ENCODE measurements around the gene DCHS1. TPM values are rescaled to one million over a fixed set of nuclear protein-coding genes. Genes with fewer than 3 reads are reported as not detected.

Gene DCHS1
- total RNA-seq, 1 donor = 3.8 TPM

DNA sequence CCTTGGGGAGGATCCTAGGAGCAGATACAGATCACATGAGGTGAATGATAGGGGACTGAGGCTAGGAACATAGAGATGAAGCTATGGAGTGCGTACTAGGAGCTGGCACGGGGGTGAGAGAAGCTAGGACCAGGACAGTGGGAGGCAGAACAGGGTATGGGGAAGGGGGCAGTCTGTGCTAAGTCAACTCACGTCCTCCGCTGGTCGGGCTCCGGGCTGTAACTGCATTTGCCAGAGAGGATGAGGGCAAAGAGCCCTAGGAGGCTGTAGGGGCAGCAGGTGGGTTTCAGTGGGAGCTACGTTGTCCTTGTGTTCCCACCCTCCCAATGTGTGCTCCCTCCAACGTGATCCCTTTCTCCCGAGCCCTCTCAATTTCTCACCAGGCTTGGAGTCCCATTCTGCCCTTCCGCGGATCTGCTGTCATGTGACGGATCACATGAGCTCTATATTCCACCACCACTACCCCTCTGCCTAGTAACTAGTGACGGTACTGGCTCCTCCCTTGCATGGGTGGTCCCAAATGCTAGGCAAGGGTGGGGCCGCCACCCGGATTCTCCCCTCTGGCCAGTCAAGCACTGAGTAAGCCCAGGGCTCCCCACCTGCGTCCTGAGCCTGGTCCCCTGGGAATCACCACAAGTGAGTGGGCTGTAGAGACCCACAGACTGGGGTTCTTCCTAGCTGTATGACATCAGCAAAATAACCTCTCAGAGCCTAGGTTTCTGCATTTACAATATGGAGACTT is 36.4 kb downstream of the DCHS1 start, which contains the start of gene TPP1:
Gene TPP1, minus strand, starts transcription at position 419 of the 742 bp plus-strand sequence. Its CDS starts 22 bp downstream, at position 397.
- H3K4me3 ChIP-seq (ENCODE audit: low read length) = peak within 1 kb of the TSS; percentile 68
- peaks cover 36% of the 10 kb centered on the region for H3K4me1 ChIP-seq (ENCODE audit: insufficient read depth, low read length)
- H3K9me3 ChIP-seq (ENCODE audit: low read depth, low read length) = no peaks in the 10 kb centered on the region
- H3K27me3 ChIP-seq (ENCODE audit: insufficient read depth, low read length) = no peaks in the 10 kb centered on the region

DNA sequence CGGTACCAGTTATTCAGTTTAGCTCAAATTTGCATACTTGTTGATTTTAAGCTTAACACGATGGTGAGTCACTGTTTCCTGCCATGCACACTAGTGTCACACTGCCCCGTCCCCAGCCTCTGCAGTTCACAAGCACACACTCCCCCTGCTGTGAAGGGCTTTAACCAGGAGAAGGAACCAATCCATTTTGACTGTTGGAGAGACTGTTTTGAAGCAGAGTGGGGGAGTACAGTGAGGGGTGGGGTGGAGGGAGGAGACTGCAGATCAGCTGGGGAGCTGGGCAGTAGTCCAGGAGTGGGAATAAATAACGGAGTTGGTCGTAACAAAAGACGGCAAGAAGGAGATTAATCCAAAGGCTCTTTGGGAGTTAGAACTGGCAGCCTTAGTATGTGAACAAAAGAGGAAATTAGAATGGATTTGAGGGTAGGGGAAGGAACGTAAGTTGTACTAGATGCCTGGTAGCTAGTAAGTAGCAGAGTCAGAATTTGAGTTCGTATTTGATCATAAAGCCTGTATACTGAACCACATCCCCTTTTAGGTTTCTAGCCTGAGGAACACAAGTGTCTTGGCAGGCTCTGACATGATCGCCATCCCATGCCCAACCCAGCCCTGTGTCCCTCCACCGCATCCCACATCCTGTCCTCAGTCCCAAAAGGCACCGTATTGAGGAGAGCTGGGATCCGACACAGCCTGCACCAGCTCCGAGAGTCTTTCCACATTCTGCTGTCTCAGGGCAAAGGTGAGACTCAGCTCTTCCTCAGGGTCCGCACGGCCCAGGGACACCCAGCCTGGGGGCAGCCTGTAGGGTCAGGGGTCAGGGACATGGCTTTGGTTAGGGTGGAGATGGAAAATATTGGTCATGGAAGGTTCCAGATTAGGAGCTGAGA is 37.2 kb downstream of the DCHS1 start:
- H3K4me3 ChIP-seq (ENCODE audit: low read length) = peak overlapping the region; percentile 68
- H3K4me1 ChIP-seq (ENCODE audit: insufficient read depth, low read length) = peaks cover 37% of the 10 kb centered on the region
- no peaks in the 10 kb centered on the region for H3K27me3 ChIP-seq (ENCODE audit: insufficient read depth, low read length)
- H3K9me3 ChIP-seq (ENCODE audit: low read depth, low read length) = no peaks in the 10 kb centered on the region

- no peaks in the 10 kb centered on the region for H3K27me3 ChIP-seq (ENCODE audit: insufficient read depth, low read length)
- no peaks in the 10 kb centered on the region for H3K9me3 ChIP-seq (ENCODE audit: low read depth, low read length)
- H3K4me1 ChIP-seq (ENCODE audit: insufficient read depth, low read length) = peaks cover 48% of the 10 kb centered on the region
- H3K4me3 ChIP-seq (ENCODE audit: low read length) = peak overlapping the region; percentile 68
These were observed 38.3 kb downstream of the DCHS1 start for GRCh38 chr11:6617315-6617781.

GRCh38 chr11:6616596-6617250 is 38.9 kb downstream of the DCHS1 start:
- Histone ChIP-seq H3K9me3 (ENCODE audit: low read depth, low read length) (no peaks in the 10 kb centered on the region), H3K4me1 (ENCODE audit: insufficient read depth, low read length) (peaks cover 48% of the 10 kb centered on the region), H3K4me3 (ENCODE audit: low read length) (no peak overlapping the region), H3K27me3 (ENCODE audit: insufficient read depth, low read length) (no peaks in the 10 kb centered on the region)

GRCh38 chr11:6615882-6616585 is 39.6 kb downstream of the DCHS1 start:
- Histone ChIP-seq H3K4me3 (ENCODE audit: low read length) (no peak overlapping the region), H3K9me3 (ENCODE audit: low read depth, low read length) (no peaks in the 10 kb centered on the region), H3K4me1 (ENCODE audit: insufficient read depth, low read length) (peaks cover 52% of the 10 kb centered on the region), H3K27me3 (ENCODE audit: insufficient read depth, low read length) (no peaks in the 10 kb centered on the region)

GRCh38 chr11:6615046-6615445 is 40.6 kb downstream of the DCHS1 start:
- H3K4me3 ChIP-seq (ENCODE audit: low read length) = no peak overlapping the region
- peaks cover 50% of the 10 kb centered on the region for H3K4me1 ChIP-seq (ENCODE audit: insufficient read depth, low read length)
- no peaks in the 10 kb centered on the region for H3K9me3 ChIP-seq (ENCODE audit: low read depth, low read length)
- H3K27me3 ChIP-seq (ENCODE audit: insufficient read depth, low read length) = no peaks in the 10 kb centered on the region

DNA sequence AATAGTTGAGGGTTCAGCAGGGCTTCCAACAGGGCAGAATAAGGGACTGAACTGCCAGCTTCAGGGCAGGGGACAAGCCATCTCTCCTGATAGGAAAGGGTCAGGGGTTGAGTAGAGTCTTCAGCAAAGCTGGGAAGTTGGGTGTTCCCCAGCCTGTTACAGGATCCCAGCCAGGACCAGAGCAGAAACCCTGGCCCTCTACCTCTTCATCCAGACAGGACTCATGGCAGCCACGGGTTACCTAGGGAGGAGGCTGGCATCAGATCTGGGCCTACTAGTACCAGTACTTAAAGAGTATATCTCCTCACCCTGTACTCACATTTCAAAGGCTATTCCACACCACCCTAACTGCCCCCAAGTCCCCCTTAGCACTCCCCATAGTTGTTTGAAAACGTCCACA is 41.2 kb downstream of the DCHS1 start:
- no peaks in the 10 kb centered on the region for H3K27me3 ChIP-seq (ENCODE audit: insufficient read depth, low read length)
- no peak overlapping the region for H3K4me3 ChIP-seq (ENCODE audit: low read length)
- H3K9me3 ChIP-seq (ENCODE audit: low read depth, low read length) = no peaks in the 10 kb centered on the region
- peaks cover 44% of the 10 kb centered on the region for H3K4me1 ChIP-seq (ENCODE audit: insufficient read depth, low read length)

- Histone ChIP-seq H3K9me3 (ENCODE audit: low read depth, low read length) (no peaks in the 10 kb centered on the region), H3K4me3 (ENCODE audit: low read length) (no peak overlapping the region), H3K4me1 (ENCODE audit: insufficient read depth, low read length) (peaks cover 49% of the 10 kb centered on the region), H3K27me3 (ENCODE audit: insufficient read depth, low read length) (no peaks in the 10 kb centered on the region)
These were observed 42.1 kb downstream of the DCHS1 start for GRCh38 chr11:6613496-6613895.

GRCh38 chr11:6612213-6613041 is 43.2 kb downstream of the DCHS1 start, which contains the start of gene TAF10:
TSS of gene TAF10 (minus strand) at chr11:6612216. CDS start at chr11:6612189, 27 bp downstream.
- H3K27me3 ChIP-seq (ENCODE audit: insufficient read depth, low read length) = no peaks in the 10 kb centered on the region
- peaks cover 50% of the 10 kb centered on the region for H3K4me1 ChIP-seq (ENCODE audit: insufficient read depth, low read length)
- H3K9me3 ChIP-seq (ENCODE audit: low read depth, low read length) = no peaks in the 10 kb centered on the region
- peak within 1 kb of the TSS; percentile 60 for H3K4me3 ChIP-seq (ENCODE audit: low read length)

GRCh38 chr11:6611963-6612212 is 43.7 kb downstream of the DCHS1 start:
- Histone ChIP-seq H3K9me3 (ENCODE audit: low read depth, low read length) (no peaks in the 10 kb centered on the region), H3K27me3 (ENCODE audit: insufficient read depth, low read length) (no peaks in the 10 kb centered on the region), H3K4me3 (ENCODE audit: low read length) (peak overlapping the region; percentile 60), H3K4me1 (ENCODE audit: insufficient read depth, low read length) (peaks cover 50% of the 10 kb centered on the region)

DNA sequence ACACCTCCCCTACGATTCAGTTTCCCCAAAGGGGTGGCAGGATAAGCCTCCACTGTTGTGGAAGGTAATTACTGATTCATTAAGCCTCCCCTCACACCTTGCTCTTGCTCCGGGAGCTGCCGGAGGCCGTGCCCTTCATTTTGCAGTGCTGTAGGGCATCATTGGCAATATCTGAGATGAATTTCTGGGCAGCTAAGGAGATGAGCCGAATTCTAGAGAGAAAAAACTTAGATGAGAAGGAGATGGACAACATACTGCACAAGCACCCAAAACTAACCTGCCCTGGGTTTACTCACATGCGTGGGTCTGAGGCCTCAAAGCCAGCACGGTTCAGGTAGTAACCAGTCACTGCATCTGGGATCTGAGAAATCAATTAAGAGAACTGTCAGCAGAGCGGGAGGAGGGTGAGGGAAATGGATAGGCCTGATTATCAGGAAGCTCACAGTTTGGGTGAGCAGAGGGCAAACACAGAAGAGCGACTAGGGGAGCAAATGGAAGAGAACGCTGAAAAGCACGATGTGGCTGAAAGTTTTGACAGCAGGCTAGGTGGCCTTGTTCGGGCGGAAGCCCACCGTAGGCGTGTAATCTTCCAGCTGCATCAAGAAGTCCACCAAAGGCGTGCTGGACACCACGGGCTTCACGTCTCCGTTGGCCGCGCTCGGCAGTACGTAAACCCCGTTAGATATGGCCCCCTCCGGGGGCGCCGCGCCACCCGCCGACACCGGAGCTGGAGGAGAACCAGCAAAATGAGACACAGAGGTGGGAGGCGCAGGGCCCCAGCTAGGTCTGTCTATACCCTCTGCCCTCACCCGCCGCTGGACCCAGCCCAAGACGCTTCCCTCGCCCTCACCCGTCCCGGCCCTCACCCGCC is 44.3 kb downstream of the DCHS1 start:
- Histone ChIP-seq H3K27me3 (ENCODE audit: insufficient read depth, low read length) (no peaks in the 10 kb centered on the region), H3K4me1 (ENCODE audit: insufficient read depth, low read length) (peaks cover 53% of the 10 kb centered on the region), H3K9me3 (ENCODE audit: low read depth, low read length) (no peaks in the 10 kb centered on the region), H3K4me3 (ENCODE audit: low read length) (peak overlapping the region; percentile 60)

GRCh38 chr11:6610591-6610990 is 45.0 kb downstream of the DCHS1 start:
- H3K27me3 ChIP-seq (ENCODE audit: insufficient read depth, low read length) = no peaks in the 10 kb centered on the region
- H3K4me1 ChIP-seq (ENCODE audit: insufficient read depth, low read length) = peaks cover 60% of the 10 kb centered on the region
- H3K4me3 ChIP-seq (ENCODE audit: low read length) = no peak overlapping the region
- H3K9me3 ChIP-seq (ENCODE audit: low read depth, low read length) = no peaks in the 10 kb centered on the region

DNA sequence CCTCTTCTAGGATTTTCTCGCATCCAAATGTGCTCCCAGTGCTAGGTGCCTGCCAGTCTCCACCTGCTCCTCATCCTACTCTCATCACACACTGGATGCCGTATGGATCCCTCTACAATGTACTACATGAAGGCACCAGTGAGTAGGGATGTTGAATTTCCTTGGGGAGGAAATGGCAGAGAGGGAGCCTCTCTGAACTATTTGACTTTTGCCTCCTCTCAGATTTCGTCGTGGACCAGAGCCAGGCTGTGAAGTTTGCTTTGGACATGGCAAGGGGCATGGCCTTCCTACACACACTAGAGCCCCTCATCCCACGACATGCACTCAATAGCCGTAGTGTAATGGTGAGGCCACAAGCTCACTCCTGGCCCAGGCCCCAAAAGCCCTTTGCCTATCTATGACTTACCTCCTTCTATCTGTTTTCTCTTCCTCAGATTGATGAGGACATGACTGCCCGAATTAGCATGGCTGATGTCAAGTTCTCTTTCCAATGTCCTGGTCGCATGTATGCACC is 46.0 kb downstream of the DCHS1 start:
- Histone ChIP-seq H3K4me3 (ENCODE audit: low read length) (no peak overlapping the region), H3K27me3 (ENCODE audit: insufficient read depth, low read length) (no peaks in the 10 kb centered on the region), H3K4me1 (ENCODE audit: insufficient read depth, low read length) (peaks cover 70% of the 10 kb centered on the region), H3K9me3 (ENCODE audit: low read depth, low read length) (no peaks in the 10 kb centered on the region)

All from mononuclear cell (primary cell).